NB4 (cell line): ENCODE data around the gene DRD2.

Source experiments
- TF ChIP-seq, protein P1 (sequence below): IDR thresholded peaks from 2 replicates; pipeline ENCODE4 v1.6.1; 2011; ENCODE audit warnings: low read depth, low read length
- TF ChIP-seq, protein P2 (sequence below): IDR thresholded peaks from one replicate; pipeline ENCODE4 v1.5.1; 2012; ENCODE audit warnings: low read depth, low read length

DNA sequence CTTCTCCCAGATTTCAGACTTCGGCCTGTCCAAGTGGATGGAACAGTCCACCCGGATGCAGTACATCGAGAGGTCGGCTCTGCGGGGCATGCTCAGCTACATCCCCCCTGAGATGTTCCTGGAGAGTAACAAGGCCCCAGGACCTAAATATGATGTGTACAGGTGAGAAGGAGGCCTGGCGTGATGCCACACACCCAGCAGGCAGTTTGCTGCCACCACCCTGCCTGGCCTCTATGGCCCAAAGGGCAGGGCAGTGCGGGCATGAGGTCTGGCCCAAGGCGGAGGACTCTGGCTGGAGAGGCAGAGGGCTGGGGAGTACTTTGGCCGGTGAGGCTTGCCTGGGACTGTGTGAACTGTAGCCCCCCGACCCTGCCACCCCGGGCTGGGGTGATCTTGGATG, 80.3 kb downstream of the DRD2 start:
- TF ChIP-seq, protein P1, sequence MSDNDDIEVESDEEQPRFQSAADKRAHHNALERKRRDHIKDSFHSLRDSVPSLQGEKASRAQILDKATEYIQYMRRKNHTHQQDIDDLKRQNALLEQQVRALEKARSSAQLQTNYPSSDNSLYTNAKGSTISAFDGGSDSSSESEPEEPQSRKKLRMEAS = no peak
- TF ChIP-seq, protein P2, sequence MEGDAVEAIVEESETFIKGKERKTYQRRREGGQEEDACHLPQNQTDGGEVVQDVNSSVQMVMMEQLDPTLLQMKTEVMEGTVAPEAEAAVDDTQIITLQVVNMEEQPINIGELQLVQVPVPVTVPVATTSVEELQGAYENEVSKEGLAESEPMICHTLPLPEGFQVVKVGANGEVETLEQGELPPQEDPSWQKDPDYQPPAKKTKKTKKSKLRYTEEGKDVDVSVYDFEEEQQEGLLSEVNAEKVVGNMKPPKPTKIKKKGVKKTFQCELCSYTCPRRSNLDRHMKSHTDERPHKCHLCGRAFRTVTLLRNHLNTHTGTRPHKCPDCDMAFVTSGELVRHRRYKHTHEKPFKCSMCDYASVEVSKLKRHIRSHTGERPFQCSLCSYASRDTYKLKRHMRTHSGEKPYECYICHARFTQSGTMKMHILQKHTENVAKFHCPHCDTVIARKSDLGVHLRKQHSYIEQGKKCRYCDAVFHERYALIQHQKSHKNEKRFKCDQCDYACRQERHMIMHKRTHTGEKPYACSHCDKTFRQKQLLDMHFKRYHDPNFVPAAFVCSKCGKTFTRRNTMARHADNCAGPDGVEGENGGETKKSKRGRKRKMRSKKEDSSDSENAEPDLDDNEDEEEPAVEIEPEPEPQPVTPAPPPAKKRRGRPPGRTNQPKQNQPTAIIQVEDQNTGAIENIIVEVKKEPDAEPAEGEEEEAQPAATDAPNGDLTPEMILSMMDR = no peak
